Measurements from ENCODE around the gene HAO2. TPM values are rescaled to one million over a fixed set of nuclear protein-coding genes. Genes with fewer than 3 reads are reported as not detected.

The HAO2 gene
- total RNA-seq (2022; extraction: Qiagen RNA extraction; ENCODE audit: low read depth) = not detected in 5 replicates

GRCh38 chr1:119368554-119368953 is at the start of gene HAO2:
TSS of gene HAO2 (plus strand) at chr1:119368785. CDS start at chr1:119381086, 12,301 bp downstream.

GRCh38 chr1:119414950-119415349 is 46.4 kb downstream of the HAO2 start, which contains the start of gene HSD3B2:
TSS of gene HSD3B2 (plus strand) at chr1:119415150. CDS start at chr1:119415420, 270 bp downstream.

Other genes with a start within 250 kb of the HAO2 start
- gene WARS2, start 228.1 kb upstream of the HAO2 start, total RNA-seq (2022; extraction: Qiagen RNA extraction; ENCODE audit: low read depth) = 5.6 to 6.0 TPM (median 5.7 TPM) in 5 replicates
- not detected in 5 replicates for gene HSD3B2, start 46.4 kb downstream of the HAO2 start, total RNA-seq (2022; extraction: Qiagen RNA extraction; ENCODE audit: low read depth)
- not detected in 5 replicates for gene HSD3B1, start 138.4 kb downstream of the HAO2 start, total RNA-seq (2022; extraction: Qiagen RNA extraction; ENCODE audit: low read depth)